ENCODE measurements around the gene EPHA6.
"Not testable (repeated sequence)": the region's sequence is repeated elsewhere in the genome, so short reads cannot be mapped to it uniquely, and the experiment has no call there.

EPHA6 gene

DNA sequence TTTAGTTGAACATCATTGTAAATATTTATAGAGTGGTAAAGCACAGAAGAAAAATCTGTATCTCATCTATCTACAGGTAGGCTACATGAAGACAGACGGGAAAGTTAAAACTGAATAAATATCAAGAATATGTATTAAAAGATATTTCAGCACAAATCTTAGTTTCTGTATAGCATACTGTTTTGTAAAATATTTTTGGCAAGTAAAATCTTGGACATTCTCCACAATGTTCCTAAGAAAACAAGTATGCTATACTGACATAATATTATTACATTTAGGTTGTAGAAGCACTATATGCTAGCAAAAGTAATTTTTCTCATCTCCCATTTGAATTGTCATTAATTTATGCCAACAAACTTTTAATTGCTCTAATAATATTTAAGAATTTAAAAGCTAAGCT lies 623.7 kb downstream of the EPHA6 start:
- no peak for DNase-seq (ENCODE audit: low read depth)
- TF ChIP-seq CTCF (conservative IDR thresholded peaks at IDR 0.05; ENCODE audit: low read depth, low read length): no peak
- H3K4me3 ChIP-seq (ENCODE audit: low read length): no peak overlapping the region

DNA sequence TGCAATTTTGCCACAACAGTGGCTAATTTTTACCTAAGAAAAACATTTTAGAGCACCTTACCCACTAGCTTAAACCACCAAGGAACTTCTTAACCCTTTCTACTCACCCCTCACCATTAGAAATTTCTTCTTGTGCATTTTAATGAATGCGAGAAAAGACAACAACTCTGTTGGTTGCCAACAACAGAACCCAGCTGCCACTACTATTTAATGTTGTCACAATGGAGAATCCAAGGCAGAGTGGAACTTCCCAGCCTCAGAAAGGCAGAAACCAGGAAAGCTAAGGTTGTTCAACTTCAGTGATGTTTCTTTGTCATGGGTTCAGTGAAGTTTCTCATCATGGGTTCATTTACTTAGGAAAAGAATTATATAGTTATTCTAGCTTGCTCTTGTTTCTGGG lies 625.0 kb downstream of the EPHA6 start:
- H3K4me3 ChIP-seq (ENCODE audit: low read length): no peak overlapping the region
- TF ChIP-seq CTCF (conservative IDR thresholded peaks at IDR 0.05; ENCODE audit: low read depth, low read length): no peak
- no peak for DNase-seq (ENCODE audit: low read depth)

DNA sequence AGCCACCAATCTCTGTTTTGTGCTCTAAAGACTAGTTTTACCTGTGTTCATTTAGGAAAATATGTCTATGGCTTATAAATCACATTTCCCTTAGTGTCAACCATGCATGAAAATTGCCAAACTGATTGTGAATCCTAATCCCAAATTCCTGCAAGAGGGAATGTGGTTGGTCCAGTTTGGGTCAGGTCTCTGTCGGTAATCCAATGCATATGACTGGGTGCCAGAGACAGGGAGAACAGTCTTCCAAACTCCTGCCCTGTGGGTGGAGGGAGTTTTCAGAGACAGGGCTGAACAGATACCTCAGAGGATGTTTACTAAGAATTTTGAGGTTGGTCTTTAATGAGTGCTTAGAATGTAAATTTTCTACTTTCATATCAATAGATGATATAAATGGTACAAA lies 649.6 kb downstream of the EPHA6 start:
- H3K4me3 ChIP-seq (ENCODE audit: low read length): no peak overlapping the region
- no peak for TF ChIP-seq CTCF (conservative IDR thresholded peaks at IDR 0.05; ENCODE audit: low read depth, low read length)
- DNase-seq (ENCODE audit: low read depth): no peak

DNA sequence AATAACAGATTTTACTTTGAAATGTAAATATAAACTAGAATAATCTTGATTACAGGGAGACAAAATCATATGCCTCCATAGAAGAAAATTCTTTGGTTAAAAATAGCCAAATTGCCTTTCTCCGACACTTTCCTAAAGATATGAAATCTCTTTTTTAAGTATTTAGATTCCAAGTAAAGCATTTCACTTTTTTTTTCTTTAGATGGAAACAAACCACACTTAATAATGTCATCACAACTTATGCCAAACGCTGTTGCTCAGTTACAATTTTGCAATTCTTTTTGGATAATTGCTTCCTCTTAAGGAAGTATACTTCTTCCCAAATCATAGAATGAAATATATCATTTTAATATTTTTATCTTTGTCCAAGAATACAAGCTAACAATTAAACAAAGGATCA lies 656.1 kb downstream of the EPHA6 start:
- no peak for TF ChIP-seq CTCF (conservative IDR thresholded peaks at IDR 0.05; ENCODE audit: low read depth, low read length)
- no peak overlapping the region for H3K4me3 ChIP-seq (ENCODE audit: low read length)
- no peak for DNase-seq (ENCODE audit: low read depth)

GRCh38 chr3:97479740-97480139 lies 665.3 kb downstream of the EPHA6 start:
- no peak overlapping the region for H3K4me3 ChIP-seq (ENCODE audit: low read length)
- DNase-seq (ENCODE audit: low read depth): no peak
- TF ChIP-seq CTCF (conservative IDR thresholded peaks at IDR 0.05; ENCODE audit: low read depth, low read length): no peak

GRCh38 chr3:97480696-97481289 lies 666.4 kb downstream of the EPHA6 start:
- H3K4me3 ChIP-seq (ENCODE audit: low read length); DNase-seq (ENCODE audit: low read depth): not testable (repeated sequence)

- TF ChIP-seq CTCF (conservative IDR thresholded peaks at IDR 0.05; ENCODE audit: low read depth, low read length): no peak
- no peak for DNase-seq (ENCODE audit: low read depth)
- no peak overlapping the region for H3K4me3 ChIP-seq (ENCODE audit: low read length)
These were observed 667.0 kb downstream of the EPHA6 start for GRCh38 chr3:97481416-97481815.

- no peak for TF ChIP-seq CTCF (conservative IDR thresholded peaks at IDR 0.05; ENCODE audit: low read depth, low read length)
- H3K4me3 ChIP-seq (ENCODE audit: low read length): no peak overlapping the region
- no peak for DNase-seq (ENCODE audit: low read depth)
These were observed 670.8 kb downstream of the EPHA6 start for GRCh38 chr3:97485206-97485605.

Measured in retinal pigment epithelial cell (primary cell).